Effector memory CD4-positive, alpha-beta T cell (primary cell): ENCODE data around the gene ERAL1.

ENCODE experiments used
- DNase-seq, 3 donors: peaks; one replicate each; pipeline ENCODE4 v3.0.0-alpha.2; 2020
- H3K27ac ChIP-seq: 2 replicates; pipeline ENCODE4 v1.7.0; 2013; ENCODE audit warnings: mild to moderate bottlenecking, low read length, moderate library complexity; ENCODE audit not compliant: insufficient read depth, poor library complexity, severe bottlenecking
- H3K27me3 ChIP-seq: replicated peaks from 2 replicates; pipeline ENCODE4 v1.7.0; 2013; ENCODE audit warnings: mild to moderate bottlenecking, low read length; ENCODE audit not compliant: insufficient read depth, control insufficient read depth, poor library complexity, severe bottlenecking
- H3K36me3 ChIP-seq: 2 replicates; pipeline ENCODE4 v1.7.0; 2013; ENCODE audit warnings: mild to moderate bottlenecking, low read length, moderate library complexity; ENCODE audit not compliant: control insufficient read depth, insufficient read depth
- H3K4me1 ChIP-seq: 2 replicates; pipeline ENCODE4 v1.7.0; 2013; ENCODE audit warnings: low read length, mild to moderate bottlenecking; ENCODE audit not compliant: control insufficient read depth, insufficient read depth, poor library complexity, severe bottlenecking
- H3K4me3 ChIP-seq: 2 replicates; pipeline ENCODE4 v1.7.0; 2013; ENCODE audit warnings: low read length, low read depth, mild to moderate bottlenecking; ENCODE audit not compliant: insufficient read depth, poor library complexity, severe bottlenecking
- H3K9me3 ChIP-seq: 2 replicates; pipeline ENCODE4 v1.7.0; 2013; ENCODE audit warnings: mild to moderate bottlenecking, low read length, moderate library complexity; ENCODE audit not compliant: control insufficient read depth
- total RNA-seq, 3 donors: gene quantifications; one replicate each; lab custom pipeline; 2026; lab: John Stamatoyannopoulos, UW

The ERAL1 gene
- 7.1 to 13.7 (median 7.9) reads per million in 3 donors for total RNA-seq

- H3K36me3 ChIP-seq, result peaks cover 20% of the 10 kb centered on the region
- no peaks in the 10 kb centered on the region for H3K9me3 ChIP-seq
- H3K4me1 ChIP-seq, result peaks cover 11% of the 10 kb centered on the region
- peak within 1 kb of the TSS; percentile 72 for H3K27ac ChIP-seq
- no peaks in the 10 kb centered on the region for H3K27me3 ChIP-seq
- H3K4me3 ChIP-seq, result peak within 1 kb of the TSS; percentile 71
- peak; percentile 68 to 74 (median 73) for DNase-seq
These were observed at the start of gene ERAL1 for GRCh38 chr17:28854457-28855335. ERAL1 (plus strand) TSS chr17:28855016; CDS start chr17:28855035, 19 bp downstream.

- no peak for DNase-seq
These were observed 46.7 kb upstream of the ERAL1 start for GRCh38 chr17:28807925-28808634.

GRCh38 chr17:28810437-28810836 lies 44.4 kb upstream of the ERAL1 start:
- Histone ChIP-seq H3K27ac (no peak overlapping the region), H3K4me1 (no peaks in the 10 kb centered on the region)
- DNase-seq, result no peak

More at GRCh38 chr17:28807925-28808634, 46.7 kb upstream of the ERAL1 start:
- Histone ChIP-seq H3K4me1 (no peaks in the 10 kb centered on the region), H3K9me3 (no peaks in the 10 kb centered on the region), H3K27me3 (no peaks in the 10 kb centered on the region), H3K27ac (no peak overlapping the region), H3K4me3 (no peak overlapping the region), H3K36me3 (peaks cover 9% of the 10 kb centered on the region)

GRCh38 chr17:28811651-28812090 lies 43.1 kb upstream of the ERAL1 start:
- peak overlapping the region; percentile 92 for H3K4me3 ChIP-seq
- no peaks in the 10 kb centered on the region for H3K4me1 ChIP-seq
- DNase-seq, result no peak
- no peaks in the 10 kb centered on the region for H3K9me3 ChIP-seq
- peak overlapping the region; percentile 92 for H3K27ac ChIP-seq
- no peaks in the 10 kb centered on the region for H3K27me3 ChIP-seq
- H3K36me3 ChIP-seq, result no peaks in the 10 kb centered on the region

More at GRCh38 chr17:28810437-28810836, 44.4 kb upstream of the ERAL1 start:
- no peaks in the 10 kb centered on the region for H3K9me3 ChIP-seq
- H3K36me3 ChIP-seq, result no peaks in the 10 kb centered on the region
- no peaks in the 10 kb centered on the region for H3K27me3 ChIP-seq
- no peak overlapping the region for H3K4me3 ChIP-seq

- no peaks in the 10 kb centered on the region for H3K4me1 ChIP-seq
- DNase-seq, result peak; percentile 92 to 95 (median 92)
- H3K9me3 ChIP-seq, result no peaks in the 10 kb centered on the region
- H3K36me3 ChIP-seq, result no peaks in the 10 kb centered on the region
- peak overlapping the region; percentile 92 for H3K4me3 ChIP-seq
- no peaks in the 10 kb centered on the region for H3K27me3 ChIP-seq
- peak overlapping the region; percentile 92 for H3K27ac ChIP-seq
These were observed 42.6 kb upstream of the ERAL1 start for GRCh38 chr17:28812091-28812747.

- Histone ChIP-seq H3K36me3 (no peaks in the 10 kb centered on the region), H3K27me3 (no peaks in the 10 kb centered on the region), H3K27ac (peak overlapping the region; percentile 92), H3K4me1 (no peaks in the 10 kb centered on the region), H3K4me3 (peak overlapping the region; percentile 92), H3K9me3 (no peaks in the 10 kb centered on the region)
- peak in 1 of 3 donors; percentile 24 for DNase-seq
These were observed 42.0 kb upstream of the ERAL1 start for GRCh38 chr17:28812748-28813377.

- no peak for DNase-seq
- Histone ChIP-seq H3K27ac (no peak overlapping the region), H3K4me3 (no peak overlapping the region), H3K27me3 (no peaks in the 10 kb centered on the region), H3K36me3 (no peaks in the 10 kb centered on the region), H3K9me3 (no peaks in the 10 kb centered on the region), H3K4me1 (no peaks in the 10 kb centered on the region)
These were observed 38.3 kb upstream of the ERAL1 start for GRCh38 chr17:28816540-28816939.

- no peaks in the 10 kb centered on the region for H3K27me3 ChIP-seq
- no peak overlapping the region for H3K4me3 ChIP-seq
- no peak overlapping the region for H3K27ac ChIP-seq
- no peaks in the 10 kb centered on the region for H3K36me3 ChIP-seq
- H3K9me3 ChIP-seq, result no peaks in the 10 kb centered on the region
- H3K4me1 ChIP-seq, result no peaks in the 10 kb centered on the region
- DNase-seq, result no peak
These were observed 36.0 kb upstream of the ERAL1 start for GRCh38 chr17:28818819-28819221.

GRCh38 chr17:28819582-28819981 lies 35.2 kb upstream of the ERAL1 start:
- Histone ChIP-seq H3K36me3 (no peaks in the 10 kb centered on the region), H3K4me1 (no peaks in the 10 kb centered on the region), H3K9me3 (no peaks in the 10 kb centered on the region), H3K27me3 (no peaks in the 10 kb centered on the region), H3K27ac (no peak overlapping the region), H3K4me3 (no peak overlapping the region)
- DNase-seq, result no peak
